DND-41 (cell line): ENCODE data around the gene ZMYND19.

ENCODE experiments used
- EZH2 ChIP-seq: IDR thresholded peaks from 3 replicates; pipeline ENCODE4 v1.6.1; 2012; ENCODE audit warnings: borderline replicate concordance, low read depth, mild to moderate bottlenecking, moderate library complexity, low read length, inconsistent platforms; ENCODE audit not compliant: severe bottlenecking
- TF ChIP-seq, protein P1 (sequence below): IDR thresholded peaks from 2 replicates; pipeline ENCODE4 v1.5.1; 2012; ENCODE audit warnings: borderline replicate concordance, low read length, moderate library complexity, mild to moderate bottlenecking; ENCODE audit not compliant: poor library complexity, severe bottlenecking; ENCODE audit errors: extremely low read depth

DNA sequence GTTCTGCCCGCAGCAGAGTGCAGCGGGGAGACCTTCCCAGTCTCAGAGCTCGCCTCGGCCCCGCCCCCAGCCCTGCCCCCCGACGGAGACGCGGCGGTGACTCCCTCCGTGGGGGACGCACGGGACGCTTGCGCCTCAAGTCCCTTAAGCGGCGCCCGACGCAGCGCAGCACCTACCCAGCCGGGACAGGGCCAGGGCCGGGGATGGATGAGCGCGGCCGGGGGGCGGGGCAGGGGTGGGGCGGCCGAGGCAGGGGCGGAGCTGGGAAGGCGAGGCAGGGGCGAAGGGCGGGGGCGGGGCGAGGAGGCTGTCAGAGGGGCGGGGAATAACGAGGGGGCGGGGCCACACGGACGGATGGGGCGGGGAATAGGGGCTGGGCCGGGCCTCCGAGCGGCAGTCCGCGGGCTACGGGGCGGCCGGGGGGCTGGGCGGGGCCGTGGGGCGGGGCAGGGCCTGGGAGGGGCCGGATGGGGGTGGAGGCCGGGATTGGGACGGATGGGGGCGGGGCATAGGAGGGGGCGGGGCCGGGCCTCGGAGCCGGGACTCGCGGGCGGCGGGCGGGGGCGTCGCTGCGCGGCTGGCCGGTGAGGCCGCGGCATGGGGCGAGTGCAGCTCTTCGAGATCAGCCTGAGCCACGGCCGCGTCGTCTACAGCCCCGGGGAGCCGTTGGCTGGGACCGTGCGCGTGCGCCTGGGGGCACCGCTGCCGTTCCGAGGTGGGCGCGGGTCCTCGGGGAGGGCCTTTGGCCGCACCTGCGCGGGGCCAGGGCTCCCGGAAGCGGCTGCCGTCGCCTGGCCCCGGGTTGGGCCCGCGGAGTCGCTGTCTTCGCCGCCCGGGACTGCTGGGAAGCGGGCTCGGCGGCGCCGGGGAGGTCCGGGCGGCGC is 15.1 kb upstream of the ZMYND19 start, which contains the start of gene ARRDC1:
- TF ChIP-seq, protein P1, sequence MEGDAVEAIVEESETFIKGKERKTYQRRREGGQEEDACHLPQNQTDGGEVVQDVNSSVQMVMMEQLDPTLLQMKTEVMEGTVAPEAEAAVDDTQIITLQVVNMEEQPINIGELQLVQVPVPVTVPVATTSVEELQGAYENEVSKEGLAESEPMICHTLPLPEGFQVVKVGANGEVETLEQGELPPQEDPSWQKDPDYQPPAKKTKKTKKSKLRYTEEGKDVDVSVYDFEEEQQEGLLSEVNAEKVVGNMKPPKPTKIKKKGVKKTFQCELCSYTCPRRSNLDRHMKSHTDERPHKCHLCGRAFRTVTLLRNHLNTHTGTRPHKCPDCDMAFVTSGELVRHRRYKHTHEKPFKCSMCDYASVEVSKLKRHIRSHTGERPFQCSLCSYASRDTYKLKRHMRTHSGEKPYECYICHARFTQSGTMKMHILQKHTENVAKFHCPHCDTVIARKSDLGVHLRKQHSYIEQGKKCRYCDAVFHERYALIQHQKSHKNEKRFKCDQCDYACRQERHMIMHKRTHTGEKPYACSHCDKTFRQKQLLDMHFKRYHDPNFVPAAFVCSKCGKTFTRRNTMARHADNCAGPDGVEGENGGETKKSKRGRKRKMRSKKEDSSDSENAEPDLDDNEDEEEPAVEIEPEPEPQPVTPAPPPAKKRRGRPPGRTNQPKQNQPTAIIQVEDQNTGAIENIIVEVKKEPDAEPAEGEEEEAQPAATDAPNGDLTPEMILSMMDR, result no peak
- TF ChIP-seq EZH2, result no peak
